Measurements from ENCODE around the gene CREB5. TPM values are rescaled to one million over a fixed set of nuclear protein-coding genes. Genes with fewer than 3 reads are reported as not detected.

Gene CREB5
- total RNA-seq, 5 donors from 2014 or later (not counting 1 experiment from before 2014, with no cell fraction given), result 0.03 to 0.58 (median 0.23) TPM

GRCh38 chr7:28858895-28859294 is 446.6 kb downstream of the CREB5 start:
- DNase-seq (no peak), ATAC-seq (replicated peaks in 1 of 4) (no peak)
- no CpG with 5 or more reads among the region's 6 CpGs for WGBS (ENCODE audit: insufficient coverage)
- H3K36me3 ChIP-seq (ENCODE audit: control insufficient read depth in 2 of 2, extremely low read depth in 1 of 2, insufficient read depth in 1 of 2, low read length in 1 of 2), result no peaks in the 10 kb centered on the region
- H3K27me3 Mint-ChIP-seq, result peaks cover 50 to 55% of the 10 kb centered on the region in 2 donors
- peaks cover 0 to 6% (median 2%) of the 10 kb centered on the region in 3 donors for H3K4me1 Mint-ChIP-seq
- H3K4me1 ChIP-seq (ENCODE audit: control insufficient read depth in 1 of 2, extremely low read depth in 1 of 2, insufficient read depth in 2 of 2, low read length in 2 of 2), result peaks cover 0 to 4% of the 10 kb centered on the region in 2 experiments
- CTCF ChIA-PET, result no interaction called here
- no peaks in the 10 kb centered on the region for H3K36me3 Mint-ChIP-seq
- no peak overlapping the region for H3K27ac ChIP-seq (ENCODE audit: low read length)
- POLR2A ChIA-PET, result no interaction called here
- no peak overlapping the region for H3K4me3 ChIP-seq (ENCODE audit: control insufficient read depth in 1 of 2, extremely low read depth in 1 of 2, low read length in 1 of 2)
- H3K9me3 Mint-ChIP-seq, result no peaks in the 10 kb centered on the region
- peaks cover 7 to 14% of the 10 kb centered on the region in 2 experiments for H3K27me3 ChIP-seq (replicated peaks in 1 of 2; ENCODE audit: control insufficient read depth in 2 of 2, extremely low read depth in 1 of 2, insufficient read depth in 2 of 2, low read length in 1 of 2)
- H3K27ac Mint-ChIP-seq, result no peak overlapping the region
- H3K9me3 ChIP-seq, result no peaks in the 10 kb centered on the region
- no peak overlapping the region for H3K4me3 Mint-ChIP-seq

GRCh38 chr7:28861825-28862224 is 449.5 kb downstream of the CREB5 start:
- no peaks in the 10 kb centered on the region for H3K36me3 ChIP-seq (ENCODE audit: control insufficient read depth in 2 of 2, extremely low read depth in 1 of 2, insufficient read depth in 1 of 2, low read length in 1 of 2)
- H3K9me3 ChIP-seq, result no peaks in the 10 kb centered on the region
- no peak overlapping the region for H3K27ac ChIP-seq (ENCODE audit: low read length)
- Mint-ChIP-seq H3K9me3 (no peaks in the 10 kb centered on the region), H3K36me3 (no peaks in the 10 kb centered on the region), H3K4me3 (no peak overlapping the region), H3K27ac (no peak overlapping the region), H3K27me3 (peaks cover 27 to 40% of the 10 kb centered on the region in 2 donors), H3K4me1 (no peaks in the 10 kb centered on the region)
- no peaks in the 10 kb centered on the region for H3K4me1 ChIP-seq (ENCODE audit: control insufficient read depth in 1 of 2, extremely low read depth in 1 of 2, insufficient read depth in 2 of 2, low read length in 2 of 2)
- ChIA-PET POLR2A (no interaction called here), CTCF (no interaction called here)
- H3K27me3 ChIP-seq (replicated peaks in 1 of 2; ENCODE audit: control insufficient read depth in 2 of 2, extremely low read depth in 1 of 2, insufficient read depth in 2 of 2, low read length in 1 of 2), result peaks cover 1 to 6% of the 10 kb centered on the region in 2 experiments
- no peak for DNase-seq
- no peak for ATAC-seq (replicated peaks in 1 of 4)
- WGBS (ENCODE audit: insufficient coverage), result 83% methylated on average over 4 of the region's 4 CpGs
- no peak overlapping the region for H3K4me3 ChIP-seq (ENCODE audit: control insufficient read depth in 1 of 2, extremely low read depth in 1 of 2, low read length in 1 of 2)

GRCh38 chr7:28862595-28863272 is 450.4 kb downstream of the CREB5 start:
- ChIA-PET POLR2A (no interaction called here), CTCF (no interaction called here)
- H3K36me3 Mint-ChIP-seq, result no peaks in the 10 kb centered on the region
- H3K4me3 Mint-ChIP-seq, result no peak overlapping the region
- H3K9me3 Mint-ChIP-seq, result no peaks in the 10 kb centered on the region
- H3K4me1 Mint-ChIP-seq, result no peaks in the 10 kb centered on the region
- ATAC-seq (replicated peaks in 1 of 4) (no peak), DNase-seq (no peak)
- no peak overlapping the region for H3K27ac Mint-ChIP-seq
- Histone ChIP-seq H3K4me3 (ENCODE audit: control insufficient read depth in 1 of 2, extremely low read depth in 1 of 2, low read length in 1 of 2) (no peak overlapping the region), H3K27me3 (replicated peaks in 1 of 2; ENCODE audit: control insufficient read depth in 2 of 2, extremely low read depth in 1 of 2, insufficient read depth in 2 of 2, low read length in 1 of 2) (peaks cover 0 to 8% of the 10 kb centered on the region in 2 experiments), H3K9me3 (no peaks in the 10 kb centered on the region), H3K36me3 (ENCODE audit: control insufficient read depth in 2 of 2, extremely low read depth in 1 of 2, insufficient read depth in 1 of 2, low read length in 1 of 2) (no peaks in the 10 kb centered on the region), H3K4me1 (ENCODE audit: control insufficient read depth in 1 of 2, extremely low read depth in 1 of 2, insufficient read depth in 2 of 2, low read length in 2 of 2) (no peaks in the 10 kb centered on the region), H3K27ac (ENCODE audit: low read length) (no peak overlapping the region)
- H3K27me3 Mint-ChIP-seq, result peaks cover 25 to 40% of the 10 kb centered on the region in 2 donors
- WGBS (ENCODE audit: insufficient coverage), result 59% methylated on average over 6 of the region's 9 CpGs

- H3K27ac ChIP-seq (ENCODE audit: low read length), result no peak overlapping the region
- no peaks in the 10 kb centered on the region for H3K36me3 ChIP-seq (ENCODE audit: control insufficient read depth in 2 of 2, extremely low read depth in 1 of 2, insufficient read depth in 1 of 2, low read length in 1 of 2)
- DNase-seq (no peak), ATAC-seq (replicated peaks in 1 of 4) (no peak)
- H3K27me3 ChIP-seq (replicated peaks in 1 of 2; ENCODE audit: control insufficient read depth in 2 of 2, extremely low read depth in 1 of 2, insufficient read depth in 2 of 2, low read length in 1 of 2), result peaks cover 0 to 5% of the 10 kb centered on the region in 2 experiments
- Mint-ChIP-seq H3K9me3 (no peaks in the 10 kb centered on the region), H3K4me3 (no peak overlapping the region), H3K4me1 (no peaks in the 10 kb centered on the region), H3K36me3 (no peaks in the 10 kb centered on the region), H3K27me3 (peaks cover 12 to 25% of the 10 kb centered on the region in 2 donors), H3K27ac (no peak overlapping the region)
- WGBS (ENCODE audit: insufficient coverage), result no CpG with 5 or more reads among the region's 6 CpGs
- ChIA-PET CTCF (no interaction called here), POLR2A (no interaction called here)
- no peaks in the 10 kb centered on the region for H3K4me1 ChIP-seq (ENCODE audit: control insufficient read depth in 1 of 2, extremely low read depth in 1 of 2, insufficient read depth in 2 of 2, low read length in 2 of 2)
- H3K9me3 ChIP-seq, result no peaks in the 10 kb centered on the region
- no peak overlapping the region for H3K4me3 ChIP-seq (ENCODE audit: control insufficient read depth in 1 of 2, extremely low read depth in 1 of 2, low read length in 1 of 2)
Measured at GRCh38 chr7:28865601-28866144, 453.4 kb downstream of the CREB5 start.

- Mint-ChIP-seq H3K4me1 (no peaks in the 10 kb centered on the region), H3K4me3 (no peak overlapping the region), H3K9me3 (no peaks in the 10 kb centered on the region), H3K27ac (no peak overlapping the region), H3K36me3 (no peaks in the 10 kb centered on the region), H3K27me3 (peaks cover 6 to 12% of the 10 kb centered on the region in 2 donors)
- Histone ChIP-seq H3K9me3 (no peaks in the 10 kb centered on the region), H3K4me1 (ENCODE audit: control insufficient read depth in 1 of 2, extremely low read depth in 1 of 2, insufficient read depth in 2 of 2, low read length in 2 of 2) (no peaks in the 10 kb centered on the region), H3K27me3 (replicated peaks in 1 of 2; ENCODE audit: control insufficient read depth in 2 of 2, extremely low read depth in 1 of 2, insufficient read depth in 2 of 2, low read length in 1 of 2) (peaks cover 0 to 5% of the 10 kb centered on the region in 2 experiments), H3K36me3 (ENCODE audit: control insufficient read depth in 2 of 2, extremely low read depth in 1 of 2, insufficient read depth in 1 of 2, low read length in 1 of 2) (no peaks in the 10 kb centered on the region), H3K4me3 (ENCODE audit: control insufficient read depth in 1 of 2, extremely low read depth in 1 of 2, low read length in 1 of 2) (no peak overlapping the region), H3K27ac (ENCODE audit: low read length) (no peak overlapping the region)
- ChIA-PET CTCF (no interaction called here), POLR2A (no interaction called here)
- ATAC-seq (replicated peaks in 1 of 4) (no peak), DNase-seq (no peak)
- WGBS (ENCODE audit: insufficient coverage), result no CpG with 5 or more reads among the region's 2 CpGs
Measured at GRCh38 chr7:28868712-28869111, 456.4 kb downstream of the CREB5 start.

- ChIA-PET POLR2A (interaction anchor here (0.6 to 0.7 kb wide), 3 partner anchors 17 to 569 kb away, joined by 3 to 4 read pairs (median 4); no protein-coding TSS in a partner anchor), CTCF (no interaction called here)
- Mint-ChIP-seq H3K9me3 (no peaks in the 10 kb centered on the region), H3K27me3 (peaks cover 4 to 11% of the 10 kb centered on the region in 2 donors), H3K4me3 (no peak overlapping the region), H3K36me3 (no peaks in the 10 kb centered on the region), H3K4me1 (no peaks in the 10 kb centered on the region), H3K27ac (no peak overlapping the region)
- Histone ChIP-seq H3K27me3 (replicated peaks in 1 of 2; ENCODE audit: control insufficient read depth in 2 of 2, extremely low read depth in 1 of 2, insufficient read depth in 2 of 2, low read length in 1 of 2) (peaks cover 0 to 5% of the 10 kb centered on the region in 2 experiments), H3K9me3 (no peaks in the 10 kb centered on the region), H3K27ac (ENCODE audit: low read length) (no peak overlapping the region), H3K4me3 (ENCODE audit: control insufficient read depth in 1 of 2, extremely low read depth in 1 of 2, low read length in 1 of 2) (no peak overlapping the region), H3K36me3 (ENCODE audit: control insufficient read depth in 2 of 2, extremely low read depth in 1 of 2, insufficient read depth in 1 of 2, low read length in 1 of 2) (no peaks in the 10 kb centered on the region), H3K4me1 (ENCODE audit: control insufficient read depth in 1 of 2, extremely low read depth in 1 of 2, insufficient read depth in 2 of 2, low read length in 2 of 2) (no peaks in the 10 kb centered on the region)
- no peak for ATAC-seq (replicated peaks in 1 of 4)
- WGBS (ENCODE audit: insufficient coverage), result no CpG with 5 or more reads among the region's 2 CpGs
- no peak for DNase-seq
Measured at GRCh38 chr7:28871077-28871476, 458.8 kb downstream of the CREB5 start.

Data from T-cell (primary cell).